Fibroblast of lung (primary cell): ENCODE measurements around the gene MUC13. TPM values are rescaled to one million over a fixed set of nuclear protein-coding genes. Genes with fewer than 3 reads are reported as not detected.

Experiments used
- DNase-seq, 2 donors: peaks; one replicate each; pipeline versions ENCODE4 v3.0.0 to v3.0.0-alpha.2; 2010; ENCODE audit warnings: low read depth in 2 of 2
- H2AFZ ChIP-seq: 2 replicates; pipeline ENCODE4 v1.5.1; 2012; ENCODE audit warnings: low read length, control low read depth, inconsistent platforms
- H3K27ac ChIP-seq: 2 replicates; pipeline ENCODE4 v1.5.1; 2011; ENCODE audit warnings: low read length, control low read depth; ENCODE audit not compliant: insufficient read depth
- H3K27me3 ChIP-seq: 2 replicates; pipeline ENCODE4 v1.5.1; 2011; ENCODE audit warnings: mild to moderate bottlenecking, low read length; ENCODE audit not compliant: control insufficient read depth, insufficient read depth
- H3K36me3 ChIP-seq: 2 replicates; pipeline ENCODE4 v1.5.1; 2011; ENCODE audit warnings: low read length; ENCODE audit not compliant: control insufficient read depth, insufficient read depth
- H3K4me1 ChIP-seq: 2 replicates; pipeline ENCODE4 v1.5.1; 2011; ENCODE audit warnings: low read length; ENCODE audit not compliant: control insufficient read depth, insufficient read depth; ENCODE audit errors: extremely low read depth
- H3K4me2 ChIP-seq: 2 replicates; pipeline ENCODE4 v1.5.1; 2011; ENCODE audit warnings: low read length, control low read depth; ENCODE audit not compliant: insufficient read depth; ENCODE audit errors: extremely low read depth
- H3K4me3 ChIP-seq, 4 experiments: fragments of 200-600 bp in 1 of 4; sonication (generic) in 1 of 4; replicated peaks in 1 of 4; 2 replicates each; pipeline ENCODE4 v1.5.1; 2011 to 2016; ENCODE audit warnings: low read length in 4 of 4, low read depth in 3 of 4, mild to moderate bottlenecking in 3 of 4, control low read depth in 2 of 4, inconsistent platforms in 1 of 4, mixed read lengths in 1 of 4; ENCODE audit not compliant: insufficient read depth in 1 of 4; ENCODE audit errors: control extremely low read depth in 1 of 4
- H3K79me2 ChIP-seq: 2 replicates; pipeline ENCODE4 v1.5.1; 2012; ENCODE audit warnings: mild to moderate bottlenecking, low read length, inconsistent platforms; ENCODE audit not compliant: control insufficient read depth, insufficient read depth
- H3K9ac ChIP-seq: 2 replicates; pipeline ENCODE4 v1.5.1; 2011; ENCODE audit warnings: mild to moderate bottlenecking, low read length, control low read depth; ENCODE audit not compliant: insufficient read depth
- H3K9me3 ChIP-seq: 2 replicates; pipeline ENCODE4 v1.5.1; 2012; ENCODE audit warnings: low read depth, low read length; ENCODE audit not compliant: control insufficient read depth, insufficient read depth
- H4K20me1 ChIP-seq: 2 replicates; pipeline ENCODE4 v1.5.1; 2011; ENCODE audit warnings: low read length; ENCODE audit not compliant: control insufficient read depth, insufficient read depth; ENCODE audit errors: extremely low read depth
- EZH2 ChIP-seq: IDR thresholded peaks from 2 replicates; pipeline ENCODE4 v1.5.1; 2012; ENCODE audit warnings: low read length, control low read depth, mild to moderate bottlenecking; ENCODE audit errors: missing control alignments
- polyA plus RNA-seq, 2 donors: library from polyadenylated mRNA; depleted of rRNA in 1 of 2; stranded (reverse) in 1 of 2; unstranded in 1 of 2; fragments of >200 nt; gene quantifications; 2 replicates each; pipeline ENCODE4 v1.2.1, GENCODE V29; 2011 to 2012; ENCODE audit warnings: missing spikeins in 1 of 2
- total RNA-seq: library from RNA; depleted of rRNA; stranded (reverse); fragments of >200 nt; gene quantifications from 2 replicates; pipeline ENCODE4 v1.2.1, GENCODE V29; 2014
- TF ChIP-seq, protein P1 (sequence below), 2 donors: IDR thresholded peaks in 1 of 2; conservative IDR thresholded peaks in 1 of 2; 1 replicate in 1 of 2; 2 replicates in 1 of 2; pipeline ENCODE4 v1.5.1; 2011 to 2012; ENCODE audit warnings: low read length in 2 of 2, control low read depth in 1 of 2, inconsistent platforms in 1 of 2, low read depth in 1 of 2, mild to moderate bottlenecking in 1 of 2

MUC13 gene
- total and polyA plus RNA-seq, 2 donors (not counting 1 experiment from before 2014, with no cell fraction given): under 0.01 TPM; not detected in 1

DNA sequence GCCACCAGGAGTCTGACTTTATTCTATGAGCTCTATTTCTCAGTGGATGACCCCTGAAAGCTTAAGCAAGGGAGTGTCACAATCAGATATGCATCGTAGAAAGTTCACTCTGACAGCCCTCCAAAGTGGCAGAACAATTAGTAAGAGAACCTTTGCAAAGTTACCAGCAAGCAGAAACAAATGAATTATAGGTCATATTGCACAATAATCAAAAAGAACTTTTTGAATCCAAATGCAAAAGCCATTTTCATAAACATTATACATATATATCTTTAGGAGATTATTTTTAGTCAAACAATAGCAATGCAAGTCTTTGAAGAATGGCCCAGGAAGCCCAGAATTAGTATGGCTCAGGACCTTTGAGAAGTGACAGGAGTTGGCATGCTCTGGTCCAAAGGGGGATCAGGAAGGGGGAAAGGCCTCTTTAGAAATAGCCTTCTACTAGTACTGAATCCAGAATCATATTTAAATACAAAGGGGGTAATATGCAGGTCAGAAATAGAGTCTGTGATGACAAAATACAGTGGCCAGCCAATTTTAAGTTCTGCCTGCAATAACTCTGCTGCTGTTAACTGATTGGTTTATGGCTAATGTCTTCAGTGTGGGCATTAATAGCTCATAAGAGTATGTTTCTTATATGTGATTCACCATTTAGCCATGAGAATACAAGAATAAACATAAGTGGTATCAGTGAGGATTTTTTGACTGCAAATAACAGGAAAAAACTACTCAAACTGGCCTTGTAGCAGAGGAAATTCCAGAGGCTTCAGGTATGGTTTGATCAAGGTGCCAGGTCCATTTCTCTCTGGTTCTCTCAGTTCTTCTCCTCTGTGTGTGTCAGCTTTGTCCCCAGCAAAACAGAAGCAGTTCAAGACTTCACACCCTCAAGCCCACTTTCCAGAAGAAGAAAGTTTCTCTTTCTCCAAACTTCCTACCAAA, 30.4 kb downstream of the MUC13 start:
- no peaks in the 10 kb centered on the region for H3K36me3 ChIP-seq
- no peaks in the 10 kb centered on the region for H4K20me1 ChIP-seq
- H2AFZ ChIP-seq: no peak overlapping the region
- no peak overlapping the region for H3K4me2 ChIP-seq
- no peak overlapping the region for H3K27ac ChIP-seq
- H3K4me3 ChIP-seq: no peak overlapping the region
- H3K9ac ChIP-seq: no peak overlapping the region
- no peak for DNase-seq
- H3K27me3 ChIP-seq: peaks cover 2% of the 10 kb centered on the region
- H3K4me1 ChIP-seq: no peaks in the 10 kb centered on the region
- H3K79me2 ChIP-seq: no peaks in the 10 kb centered on the region
- no peak for TF ChIP-seq EZH2
- TF ChIP-seq, protein P1, sequence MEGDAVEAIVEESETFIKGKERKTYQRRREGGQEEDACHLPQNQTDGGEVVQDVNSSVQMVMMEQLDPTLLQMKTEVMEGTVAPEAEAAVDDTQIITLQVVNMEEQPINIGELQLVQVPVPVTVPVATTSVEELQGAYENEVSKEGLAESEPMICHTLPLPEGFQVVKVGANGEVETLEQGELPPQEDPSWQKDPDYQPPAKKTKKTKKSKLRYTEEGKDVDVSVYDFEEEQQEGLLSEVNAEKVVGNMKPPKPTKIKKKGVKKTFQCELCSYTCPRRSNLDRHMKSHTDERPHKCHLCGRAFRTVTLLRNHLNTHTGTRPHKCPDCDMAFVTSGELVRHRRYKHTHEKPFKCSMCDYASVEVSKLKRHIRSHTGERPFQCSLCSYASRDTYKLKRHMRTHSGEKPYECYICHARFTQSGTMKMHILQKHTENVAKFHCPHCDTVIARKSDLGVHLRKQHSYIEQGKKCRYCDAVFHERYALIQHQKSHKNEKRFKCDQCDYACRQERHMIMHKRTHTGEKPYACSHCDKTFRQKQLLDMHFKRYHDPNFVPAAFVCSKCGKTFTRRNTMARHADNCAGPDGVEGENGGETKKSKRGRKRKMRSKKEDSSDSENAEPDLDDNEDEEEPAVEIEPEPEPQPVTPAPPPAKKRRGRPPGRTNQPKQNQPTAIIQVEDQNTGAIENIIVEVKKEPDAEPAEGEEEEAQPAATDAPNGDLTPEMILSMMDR (conservative IDR thresholded peaks at IDR 0.05 in 1 of 2, IDR thresholded peaks at IDR 0.05 in 1 of 2; ENCODE audit: low read depth in 1 of 2, low read length in 2 of 2): no peak
- no peaks in the 10 kb centered on the region for H3K9me3 ChIP-seq

DNA sequence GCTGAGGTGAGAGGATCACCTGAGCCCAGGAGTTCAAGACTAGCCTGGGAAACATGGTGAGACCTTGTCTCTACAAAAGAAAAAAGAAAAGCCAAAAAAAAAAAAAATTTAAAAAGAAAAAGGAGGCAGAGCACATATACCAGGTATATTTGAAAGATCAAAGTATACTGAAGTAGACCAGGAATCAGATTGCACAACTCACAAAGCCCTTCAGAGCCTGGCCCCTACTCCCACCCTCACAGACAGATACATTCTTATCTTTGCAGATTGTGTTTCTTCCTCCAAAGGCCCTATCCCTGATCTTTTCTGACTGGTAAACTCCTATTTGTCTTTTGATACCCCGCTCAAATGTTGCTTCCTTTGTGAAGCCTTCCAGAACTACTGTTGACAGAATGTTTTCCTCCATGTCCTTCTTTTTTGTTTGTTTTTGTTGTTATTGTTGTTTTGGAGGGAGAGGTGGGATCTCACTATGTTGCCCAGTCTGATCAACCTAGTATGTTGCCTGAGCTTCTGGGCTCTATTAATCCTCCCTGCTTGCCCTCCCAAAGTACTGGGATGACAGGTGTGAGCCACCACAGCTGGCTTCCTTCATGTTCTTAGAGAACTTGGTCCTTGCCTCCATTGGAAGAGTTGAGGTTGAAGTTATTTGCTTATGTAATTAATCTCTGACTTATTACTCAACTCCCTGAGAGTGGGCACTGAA, 37.6 kb downstream of the MUC13 start:
- TF ChIP-seq, protein P1 (conservative IDR thresholded peaks at IDR 0.05 in 1 of 2, IDR thresholded peaks at IDR 0.05 in 1 of 2; ENCODE audit: low read depth in 1 of 2, low read length in 2 of 2): no peak
- no peak for TF ChIP-seq EZH2
- Histone ChIP-seq H3K9ac (no peak overlapping the region), H4K20me1 (no peaks in the 10 kb centered on the region), H2AFZ (no peak overlapping the region), H3K79me2 (no peaks in the 10 kb centered on the region), H3K4me3 (no peak overlapping the region), H3K9me3 (no peaks in the 10 kb centered on the region), H3K27ac (no peak overlapping the region), H3K4me1 (no peaks in the 10 kb centered on the region), H3K36me3 (no peaks in the 10 kb centered on the region), H3K27me3 (no peaks in the 10 kb centered on the region), H3K4me2 (no peak overlapping the region)
- DNase-seq: peak in 1 of 2 donors; percentile 26

DNA sequence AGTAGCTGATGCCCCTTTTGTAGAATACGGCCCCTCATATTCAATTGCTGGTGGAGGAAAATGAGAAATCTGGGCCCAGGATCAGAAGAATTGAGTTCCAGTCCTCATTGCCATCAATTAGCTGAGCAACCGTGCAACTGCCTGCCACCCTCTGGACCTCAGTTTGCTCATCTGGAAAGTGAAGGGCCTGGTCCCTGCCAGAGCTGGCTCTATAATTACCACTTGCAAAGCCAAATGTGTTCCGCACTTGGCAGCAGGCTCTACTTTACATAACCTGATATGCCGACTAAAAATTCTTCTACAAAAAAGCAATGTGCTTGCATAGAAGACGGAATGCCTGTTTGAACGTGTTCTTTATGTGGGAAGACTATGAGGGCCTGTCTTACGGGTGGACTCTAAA, 38.8 kb downstream of the MUC13 start:
- Histone ChIP-seq H3K4me3 (no peak overlapping the region), H3K27me3 (no peaks in the 10 kb centered on the region), H3K4me2 (no peak overlapping the region), H4K20me1 (no peaks in the 10 kb centered on the region), H3K9ac (no peak overlapping the region), H3K4me1 (no peaks in the 10 kb centered on the region), H3K9me3 (no peaks in the 10 kb centered on the region), H3K36me3 (no peaks in the 10 kb centered on the region), H3K79me2 (no peaks in the 10 kb centered on the region), H2AFZ (no peak overlapping the region), H3K27ac (no peak overlapping the region)
- no peak for DNase-seq
- TF ChIP-seq, protein P1 (conservative IDR thresholded peaks at IDR 0.05 in 1 of 2, IDR thresholded peaks at IDR 0.05 in 1 of 2; ENCODE audit: low read depth in 1 of 2, low read length in 2 of 2): no peak
- no peak for TF ChIP-seq EZH2
